ENCODE results near the gene MBNL2. TPM values are rescaled to one million over a fixed set of nuclear protein-coding genes. Genes with fewer than 3 reads are reported as not detected.

MBNL2 gene
- total and polyA plus RNA-seq, 2 of the 4 experiments (the other 2 are of a cell fraction), result 26.9 to 103 TPM

DNA sequence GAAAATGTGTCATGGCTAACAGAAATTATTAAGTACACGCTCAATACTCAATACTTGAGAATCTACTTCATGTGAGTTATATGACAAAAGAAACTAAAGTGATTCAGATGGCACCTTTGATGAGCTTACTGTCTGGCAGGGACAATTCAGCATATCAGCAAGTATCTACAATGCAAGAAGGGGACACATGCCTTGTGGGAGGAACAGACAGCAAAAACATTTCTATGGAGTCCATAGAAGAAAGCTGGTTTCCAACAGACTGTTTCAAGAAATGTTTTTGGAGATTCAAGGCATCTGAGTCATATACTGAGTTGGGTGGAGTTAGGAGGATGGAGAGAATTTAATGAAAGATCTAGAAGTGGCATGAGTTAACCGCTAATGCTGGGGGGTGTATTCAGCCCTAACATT, 54.7 kb downstream of the MBNL2 start:
- in situ Hi-C loops (cut with MboI; ENCODE audit: low sequenced_read_pairs) (no loop called here), dilution Hi-C loops (cut with HindIII; ENCODE audit: low sequenced_read_pairs, unreplicated experiment) (no loop called here), intact Hi-C loops (cut with micrococcal nuclease) (loop anchor here (5.0 kb wide), 1 partner anchor 50 kb away; no protein-coding TSS in a partner anchor)
- Histone ChIP-seq H4K20me1 (ENCODE audit: insufficient read depth, low read length) (peaks cover 46% of the 10 kb centered on the region; the same call in 1 of the 2 replicates), H3K4me2 (ENCODE audit: low read depth, low read length) (peak overlapping the region; percentile 86; the same call in 1 of the 2 replicates), H3K4ac (ENCODE audit: low read depth, low read length) (peak overlapping the region; percentile 61), H3K36me3 (ENCODE audit: control insufficient read depth, insufficient read depth, low read length) (peaks cover 13% of the 10 kb centered on the region), H2BK20ac (ENCODE audit: low read depth, low read length) (peak overlapping the region; percentile 69; the same call in 1 of the 2 replicates), H3K9me1 (ENCODE audit: insufficient read depth, low read length) (peaks cover 25% of the 10 kb centered on the region), H4K5ac (ENCODE audit: low read depth, low read length) (peak overlapping the region; percentile 81; the same call in 1 of the 2 replicates), H3K4me3 (ENCODE audit: insufficient read depth, low read depth, low read length) (no peak overlapping the region), H2BK5ac (ENCODE audit: low read depth, low read length, poor library complexity, severe bottlenecking) (peak overlapping the region; percentile 76), H2AFZ (replicated peaks; ENCODE audit: low read length, poor library complexity) (no peak overlapping the region), H3K9ac (ENCODE audit: low read depth, low read length) (no peak overlapping the region), H3K23ac (ENCODE audit: low read depth, low read length) (peak overlapping the region; percentile 69; the same call in 1 of the 2 replicates), H3K14ac (replicated peaks; ENCODE audit: low read depth, low read length) (peak overlapping the region; percentile 69), H3K79me1 (ENCODE audit: low read depth in 1 of 2, low read length in 2 of 2) (peaks cover 15 to 63% of the 10 kb centered on the region in 2 experiments), H3K56ac (ENCODE audit: extremely low read depth, insufficient read depth, low read length) (no peak overlapping the region), H3K9me3 (ENCODE audit: control insufficient read depth, insufficient read depth, low read length) (no peaks in the 10 kb centered on the region), H2AK5ac (ENCODE audit: low read depth, low read length) (peak overlapping the region; percentile 82; the same call in 1 of the 2 replicates), H2BK15ac (ENCODE audit: low read depth, low read length) (0 out of 3 replicates have a peak overlapping the region, but pooled peaks have one; percentile 22), H3K27ac (ENCODE audit: insufficient read depth, low read length) (no peak overlapping the region), H2BK120ac (ENCODE audit: low read depth, low read length) (peak overlapping the region; percentile 50; the same call in 1 of the 2 replicates), H3K4me1 (ENCODE audit: control insufficient read depth, insufficient read depth, low read length) (peaks cover 35% of the 10 kb centered on the region), H4K8ac (ENCODE audit: low read depth in 2 of 2, low read length in 2 of 2) (no peak overlapping the region; a peak in 1 of 4 replicates), H3K27me3 (ENCODE audit: control insufficient read depth, insufficient read depth, low read length) (no peaks in the 10 kb centered on the region), H4K91ac (ENCODE audit: insufficient read depth, low read depth, low read length) (peak overlapping the region; percentile 34), H2AK9ac (replicated peaks; ENCODE audit: low read depth, low read length, poor library complexity) (no peak overlapping the region), H3K18ac (ENCODE audit: low read depth, low read length) (peak overlapping the region; percentile 94; the same call in 1 of the 2 replicates)
- no TSS peak for BruUV-seq (replicated peaks)
- POLR2A ChIA-PET (ENCODE audit: unreplicated experiment), result interaction anchor here (0.6 kb wide), 1 partner anchor 40 kb away, joined by 5 read pairs; no protein-coding TSS in a partner anchor
- no CpG with 5 or more reads among the region's 2 CpGs for WGBS, 2 experiments (ENCODE audit: extremely low coverage in 2 of 2, insufficient read length in 1 of 2)
- ATAC-seq (ENCODE audit: low read depth) (no peak), DNase-seq (no peak)
- TF ChIP-seq, protein P1, sequence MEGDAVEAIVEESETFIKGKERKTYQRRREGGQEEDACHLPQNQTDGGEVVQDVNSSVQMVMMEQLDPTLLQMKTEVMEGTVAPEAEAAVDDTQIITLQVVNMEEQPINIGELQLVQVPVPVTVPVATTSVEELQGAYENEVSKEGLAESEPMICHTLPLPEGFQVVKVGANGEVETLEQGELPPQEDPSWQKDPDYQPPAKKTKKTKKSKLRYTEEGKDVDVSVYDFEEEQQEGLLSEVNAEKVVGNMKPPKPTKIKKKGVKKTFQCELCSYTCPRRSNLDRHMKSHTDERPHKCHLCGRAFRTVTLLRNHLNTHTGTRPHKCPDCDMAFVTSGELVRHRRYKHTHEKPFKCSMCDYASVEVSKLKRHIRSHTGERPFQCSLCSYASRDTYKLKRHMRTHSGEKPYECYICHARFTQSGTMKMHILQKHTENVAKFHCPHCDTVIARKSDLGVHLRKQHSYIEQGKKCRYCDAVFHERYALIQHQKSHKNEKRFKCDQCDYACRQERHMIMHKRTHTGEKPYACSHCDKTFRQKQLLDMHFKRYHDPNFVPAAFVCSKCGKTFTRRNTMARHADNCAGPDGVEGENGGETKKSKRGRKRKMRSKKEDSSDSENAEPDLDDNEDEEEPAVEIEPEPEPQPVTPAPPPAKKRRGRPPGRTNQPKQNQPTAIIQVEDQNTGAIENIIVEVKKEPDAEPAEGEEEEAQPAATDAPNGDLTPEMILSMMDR (conservative IDR thresholded peaks at IDR 0.05; ENCODE audit: low read depth, low read length), result no peak
- no peak for TF ChIP-seq MAZ (IDR thresholded peaks at IDR 0.05; ENCODE audit: borderline replicate concordance, low read depth, low read length)
- CTCF ChIA-PET, result interaction anchor here (1.0 kb wide), 1 partner anchor 167 kb away, joined by 3 read pairs; no protein-coding TSS in a partner anchor

Data from IMR-90 (cell line).